Astrocyte (in vitro differentiated cells and primary cell): ENCODE data around the gene TTYH2. TPM values are rescaled to one million over a fixed set of nuclear protein-coding genes. Genes with fewer than 3 reads are reported as not detected.

Experiments
- DNase-seq: peaks from one replicate; pipeline ENCODE4 v3.0.0-alpha.2; 2010; ENCODE audit warnings: low read depth
- FAIRE-seq: peaks from 2 replicates; lab custom pipeline; 2011; peaks lifted over from hg19 to GRCh38; lab: Jason Lieb, UNC
- H2AFZ ChIP-seq: 2 replicates; pipeline ENCODE4 v1.6.0; 2012; ENCODE audit warnings: low read depth, low read length, inconsistent platforms
- H3K27ac ChIP-seq: 2 replicates; pipeline ENCODE4 v1.5.1; 2011; ENCODE audit warnings: low read depth, low read length, inconsistent platforms
- H3K27me3 ChIP-seq: 2 replicates; pipeline ENCODE4 v1.6.0; 2011; ENCODE audit warnings: low read length, inconsistent platforms; ENCODE audit not compliant: insufficient read depth
- H3K36me3 ChIP-seq: 2 replicates; pipeline ENCODE4 v1.5.1; 2011; ENCODE audit warnings: low read length, inconsistent platforms; ENCODE audit not compliant: insufficient read depth
- H3K4me1 ChIP-seq: 2 replicates; pipeline ENCODE4 v1.5.1; 2011; ENCODE audit warnings: low read length, inconsistent platforms; ENCODE audit not compliant: insufficient read depth
- H3K4me2 ChIP-seq: 2 replicates; pipeline ENCODE4 v1.6.0; 2012; ENCODE audit warnings: low read length, inconsistent platforms
- H3K4me3 ChIP-seq: 2 replicates; pipeline ENCODE4 v1.5.1; 2011; ENCODE audit warnings: low read depth, mild to moderate bottlenecking, low read length, inconsistent platforms; ENCODE audit not compliant: insufficient read depth
- H3K79me2 ChIP-seq: 2 replicates; pipeline ENCODE4 v1.6.0; 2012; ENCODE audit warnings: mild to moderate bottlenecking, low read length, inconsistent platforms; ENCODE audit not compliant: insufficient read depth
- H3K9ac ChIP-seq: 2 replicates; pipeline ENCODE4 v1.6.0; 2012; ENCODE audit warnings: mild to moderate bottlenecking, low read length, inconsistent platforms
- H3K9me3 ChIP-seq: 2 replicates; pipeline ENCODE4 v1.5.1; 2012; ENCODE audit warnings: low read depth, mild to moderate bottlenecking, low read length, inconsistent platforms; ENCODE audit not compliant: insufficient read depth
- H4K20me1 ChIP-seq: 2 replicates; pipeline ENCODE4 v1.6.0; 2012; ENCODE audit warnings: low read length, inconsistent platforms; ENCODE audit not compliant: insufficient read depth
- H3K27ac Mint-ChIP-seq: one replicate; pipeline ENCODE4 v1.8.0; 2021; ENCODE audit warnings: mild to moderate bottlenecking, mixed read lengths; ENCODE audit not compliant: unreplicated experiment
- H3K27me3 Mint-ChIP-seq: one replicate; pipeline ENCODE4 v1.8.0; 2021; ENCODE audit warnings: low read depth, mixed read lengths; ENCODE audit not compliant: unreplicated experiment
- H3K36me3 Mint-ChIP-seq: one replicate; pipeline ENCODE4 v1.8.0; 2021; ENCODE audit warnings: low read depth, mixed read lengths; ENCODE audit not compliant: unreplicated experiment
- H3K4me1 Mint-ChIP-seq: one replicate; pipeline ENCODE4 v1.8.0; 2021; ENCODE audit warnings: low read depth, mixed read lengths; ENCODE audit not compliant: unreplicated experiment
- H3K4me3 Mint-ChIP-seq: one replicate; pipeline ENCODE4 v1.8.0; 2021; ENCODE audit warnings: mild to moderate bottlenecking, moderate library complexity, mixed read lengths; ENCODE audit not compliant: unreplicated experiment
- H3K9me3 Mint-ChIP-seq: one replicate; pipeline ENCODE4 v1.8.0; 2021; ENCODE audit warnings: mild to moderate bottlenecking, mixed read lengths; ENCODE audit not compliant: unreplicated experiment
- EZH2 ChIP-seq: IDR thresholded peaks from 2 replicates; pipeline ENCODE4 v1.6.1; 2012; ENCODE audit warnings: mild to moderate bottlenecking, low read length, inconsistent platforms; ENCODE audit not compliant: insufficient read depth
- total RNA-seq: library from RNA; stranded (reverse); gene quantifications from 2 replicates; pipeline ENCODE4 v1.2.1, GENCODE V29; 2021
- TF ChIP-seq, protein P1 (sequence below): IDR thresholded peaks from 2 replicates; pipeline ENCODE4 v1.5.1; 2011; ENCODE audit warnings: low read depth, mild to moderate bottlenecking, inconsistent platforms, low read length, moderate library complexity; ENCODE audit not compliant: insufficient read depth

The TTYH2 gene
- total RNA-seq, 1 donor from 2014 or later = 8.0 TPM

DNA sequence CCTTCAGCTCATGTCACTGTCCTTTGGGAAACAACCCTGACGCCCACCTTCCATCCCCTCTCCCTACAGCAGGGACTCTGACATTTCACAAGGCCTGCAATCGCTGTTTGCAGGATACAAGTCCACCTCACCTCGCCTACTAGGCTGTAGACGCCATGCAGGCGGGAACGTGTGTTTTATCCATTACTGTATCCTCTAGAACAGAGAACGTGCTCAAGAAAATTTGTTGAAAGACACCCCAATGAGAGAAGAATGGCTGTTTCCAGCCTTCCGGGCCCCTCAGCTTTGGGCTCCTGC is 1.5 kb upstream of the TTYH2 start:
- Mint-ChIP-seq H3K4me3 (peak overlapping the region; percentile 79), H3K36me3 (peaks cover 9% of the 10 kb centered on the region), H3K9me3 (no peaks in the 10 kb centered on the region), H3K4me1 (peaks cover 39% of the 10 kb centered on the region), H3K27me3 (peaks cover 16% of the 10 kb centered on the region), H3K27ac (peak overlapping the region; percentile 95)
- H3K4me3 ChIP-seq = peak overlapping the region; percentile 75
- H3K79me2 ChIP-seq = peaks cover 24% of the 10 kb centered on the region
- no peak overlapping the region for H3K27ac ChIP-seq
- H3K4me2 ChIP-seq = peak overlapping the region; percentile 97
- H3K9me3 ChIP-seq = no peaks in the 10 kb centered on the region
- no peaks in the 10 kb centered on the region for H3K27me3 ChIP-seq
- H2AFZ ChIP-seq = no peak overlapping the region
- H3K36me3 ChIP-seq = peaks cover 33% of the 10 kb centered on the region
- no peak for DNase-seq
- peaks cover 66% of the 10 kb centered on the region for H4K20me1 ChIP-seq
- FAIRE-seq = no peak
- peaks cover 44% of the 10 kb centered on the region for H3K4me1 ChIP-seq
- H3K9ac ChIP-seq = peak overlapping the region; percentile 89
- TF ChIP-seq EZH2 = no peak
- TF ChIP-seq, protein P1, sequence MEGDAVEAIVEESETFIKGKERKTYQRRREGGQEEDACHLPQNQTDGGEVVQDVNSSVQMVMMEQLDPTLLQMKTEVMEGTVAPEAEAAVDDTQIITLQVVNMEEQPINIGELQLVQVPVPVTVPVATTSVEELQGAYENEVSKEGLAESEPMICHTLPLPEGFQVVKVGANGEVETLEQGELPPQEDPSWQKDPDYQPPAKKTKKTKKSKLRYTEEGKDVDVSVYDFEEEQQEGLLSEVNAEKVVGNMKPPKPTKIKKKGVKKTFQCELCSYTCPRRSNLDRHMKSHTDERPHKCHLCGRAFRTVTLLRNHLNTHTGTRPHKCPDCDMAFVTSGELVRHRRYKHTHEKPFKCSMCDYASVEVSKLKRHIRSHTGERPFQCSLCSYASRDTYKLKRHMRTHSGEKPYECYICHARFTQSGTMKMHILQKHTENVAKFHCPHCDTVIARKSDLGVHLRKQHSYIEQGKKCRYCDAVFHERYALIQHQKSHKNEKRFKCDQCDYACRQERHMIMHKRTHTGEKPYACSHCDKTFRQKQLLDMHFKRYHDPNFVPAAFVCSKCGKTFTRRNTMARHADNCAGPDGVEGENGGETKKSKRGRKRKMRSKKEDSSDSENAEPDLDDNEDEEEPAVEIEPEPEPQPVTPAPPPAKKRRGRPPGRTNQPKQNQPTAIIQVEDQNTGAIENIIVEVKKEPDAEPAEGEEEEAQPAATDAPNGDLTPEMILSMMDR = no peak

DNA sequence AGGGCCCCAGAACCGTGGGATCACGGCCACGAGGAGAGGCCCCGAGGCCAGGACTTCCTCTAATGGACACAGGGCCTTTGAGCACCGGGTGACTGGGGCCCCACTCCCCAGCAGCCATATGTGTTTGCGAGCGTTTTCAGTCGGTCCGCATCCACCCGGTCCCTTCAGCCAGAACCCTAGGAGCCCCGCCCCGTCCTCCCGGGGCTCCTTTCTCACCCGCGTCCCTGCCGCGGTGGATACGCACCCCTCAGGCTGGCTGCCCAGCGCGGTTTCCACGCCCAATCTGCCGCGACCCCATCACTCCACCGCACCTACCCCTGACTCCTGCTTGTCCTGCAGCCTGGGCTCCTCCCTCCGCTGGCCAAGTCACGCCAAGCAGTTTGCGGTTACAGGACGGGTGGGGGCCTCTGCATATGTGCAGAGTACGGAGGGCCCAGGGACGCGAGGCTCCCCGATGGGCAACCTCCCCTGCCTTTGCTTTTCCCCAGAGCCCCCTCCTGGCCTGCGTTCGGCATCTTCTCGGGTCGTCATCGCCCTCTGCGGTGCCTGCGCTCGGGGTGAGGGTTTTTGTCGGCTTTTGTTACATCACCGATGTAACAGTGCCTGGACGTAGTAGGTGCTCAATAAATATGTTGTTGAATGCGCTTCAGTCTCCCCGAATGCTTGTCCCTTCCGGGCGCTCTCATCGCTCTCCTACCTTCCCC is 1.0 kb upstream of the TTYH2 start:
- H3K27ac Mint-ChIP-seq = peak overlapping the region; percentile 95
- Histone ChIP-seq H3K9me3 (no peaks in the 10 kb centered on the region), H4K20me1 (peaks cover 65% of the 10 kb centered on the region), H3K27me3 (no peaks in the 10 kb centered on the region), H3K9ac (peak overlapping the region; percentile 89), H3K4me1 (peaks cover 40% of the 10 kb centered on the region), H2AFZ (peak overlapping the region; percentile 75), H3K4me3 (peak overlapping the region; percentile 75), H3K4me2 (peak overlapping the region; percentile 97), H3K27ac (peak overlapping the region; percentile 53), H3K79me2 (peaks cover 19% of the 10 kb centered on the region), H3K36me3 (peaks cover 28% of the 10 kb centered on the region)
- no peak for TF ChIP-seq EZH2
- TF ChIP-seq, protein P1 = no peak
- peaks cover 11% of the 10 kb centered on the region for H3K36me3 Mint-ChIP-seq
- peaks cover 21% of the 10 kb centered on the region for H3K27me3 Mint-ChIP-seq
- FAIRE-seq (no peak), DNase-seq (peak; percentile 20)
- no peaks in the 10 kb centered on the region for H3K9me3 Mint-ChIP-seq
- peaks cover 37% of the 10 kb centered on the region for H3K4me1 Mint-ChIP-seq
- peak overlapping the region; percentile 79 for H3K4me3 Mint-ChIP-seq

DNA sequence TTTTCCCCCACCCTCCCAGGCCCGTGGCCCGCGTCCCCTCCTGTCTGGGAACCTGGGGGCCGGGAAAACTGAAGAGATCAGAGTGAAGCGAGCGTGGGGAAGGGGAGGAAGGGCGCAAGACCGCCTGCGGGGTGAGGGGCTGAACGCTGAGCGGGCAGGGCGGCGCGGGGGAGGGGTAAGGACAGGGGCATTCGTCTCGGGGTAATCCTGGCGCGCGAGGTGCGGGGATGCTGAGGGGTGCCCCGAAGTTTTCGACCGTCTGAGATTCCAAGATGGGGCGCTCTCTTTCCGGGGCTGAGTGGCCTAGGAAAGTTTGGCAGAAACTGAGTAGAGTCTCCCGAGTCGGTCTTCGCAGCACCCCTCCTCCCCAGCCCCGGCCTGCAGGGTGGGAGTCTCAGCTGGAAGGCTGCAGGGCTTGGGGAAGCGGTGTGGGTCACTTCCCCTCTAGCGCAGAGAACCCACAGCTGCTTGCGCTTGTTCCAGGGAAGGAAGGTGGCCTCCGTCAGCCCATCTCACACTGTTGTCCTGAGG is 555 bp downstream of the TTYH2 start:
- DNase-seq = no peak
- no peaks in the 10 kb centered on the region for H3K27me3 ChIP-seq
- H3K9ac ChIP-seq = peak overlapping the region; percentile 43
- H3K4me3 ChIP-seq = peak overlapping the region; percentile 52
- no peaks in the 10 kb centered on the region for H3K9me3 ChIP-seq
- H3K4me3 Mint-ChIP-seq = peak overlapping the region; percentile 77
- TF ChIP-seq, protein P1 = no peak
- no peak for TF ChIP-seq EZH2
- peaks cover 40% of the 10 kb centered on the region for H3K4me1 ChIP-seq
- H3K36me3 ChIP-seq = peaks cover 17% of the 10 kb centered on the region
- no peak overlapping the region for H3K27ac ChIP-seq
- no peak overlapping the region for H2AFZ ChIP-seq
- H3K9me3 Mint-ChIP-seq = no peaks in the 10 kb centered on the region
- peaks cover 4% of the 10 kb centered on the region for H3K79me2 ChIP-seq
- H3K4me1 Mint-ChIP-seq = peaks cover 27% of the 10 kb centered on the region
- H3K27ac Mint-ChIP-seq = no peak overlapping the region
- peaks cover 49% of the 10 kb centered on the region for H4K20me1 ChIP-seq
- FAIRE-seq = no peak
- peak overlapping the region; percentile 97 for H3K4me2 ChIP-seq
- H3K27me3 Mint-ChIP-seq = peaks cover 24% of the 10 kb centered on the region
- H3K36me3 Mint-ChIP-seq = peaks cover 7% of the 10 kb centered on the region
